Panc1 (cell line): Measurements from ENCODE around the gene ITPRIPL1. TPM values are rescaled to one million over a fixed set of nuclear protein-coding genes. Genes with fewer than 3 reads are reported as not detected.
A peak's percentile ranks its signal among the peaks of the same experiment; 100 is the strongest.

Experiments
- ATAC-seq: fragments of 200-7000 bp; cut with Tn5 transposase; 2 replicates; pipeline ENCODE4 v1.9.1; 2020; ENCODE audit warnings: mild to moderate bottlenecking, moderate library complexity
- BruUV-seq: library from RNA; stranded (reverse); fragments of 400-500 nt; replicated peaks from 2 replicates; lab custom pipeline; 2021; lab: Mats Ljungman, UMichigan
- CTCF ChIA-PET: fragments of 300-600 bp; sonication (Branson Sonifier 250); formaldehyde crosslinking; loops from one replicate; lab custom pipeline; 2022; ENCODE audit warnings: antibody characterized with exemption; lab: Charles Lee
- POLR2A ChIA-PET: fragments of 300-600 bp; sonication (Branson Sonifier 250); formaldehyde crosslinking; loops from one replicate; lab custom pipeline; 2022; ENCODE audit warnings: antibody characterized with exemption; lab: Charles Lee
- DNase-seq: peaks from one replicate; pipeline ENCODE4 v3.0.0-alpha.2; 2010; ENCODE audit warnings: low read depth, low spot score
- H3K27ac ChIP-seq: 2 replicates; pipeline ENCODE4 v1.5.1; 2011; ENCODE audit warnings: mild to moderate bottlenecking, low read length, inconsistent platforms
- H3K27me3 ChIP-seq: fragments of 200-500 bp; sonication (Bioruptor generic); 2 replicates; pipeline ENCODE4 v1.6.0; 2014; ENCODE audit warnings: low read length, inconsistent platforms; ENCODE audit not compliant: control insufficient read depth, insufficient read depth
- H3K36me3 ChIP-seq: fragments of 200-500 bp; sonication (Bioruptor generic); 2 replicates; pipeline ENCODE4 v1.5.1; 2014; ENCODE audit warnings: inconsistent platforms, mild to moderate bottlenecking, low read length, moderate library complexity; ENCODE audit not compliant: control insufficient read depth, insufficient read depth
- H3K4me1 ChIP-seq: 2 replicates; pipeline ENCODE4 v1.5.1; 2011; ENCODE audit warnings: inconsistent platforms, mild to moderate bottlenecking, low read length, moderate library complexity; ENCODE audit not compliant: control insufficient read depth, insufficient read depth
- H3K4me3 ChIP-seq, 2 experiments: 2 replicates each; pipeline ENCODE4 v1.5.1; 2011 to 2012; ENCODE audit warnings: low read depth in 2 of 2, low read length in 2 of 2, mild to moderate bottlenecking in 2 of 2, inconsistent platforms in 1 of 2, moderate library complexity in 1 of 2
- H3K9me3 ChIP-seq: fragments of 200-500 bp; sonication (Bioruptor generic); 2 replicates; pipeline ENCODE4 v1.5.1; 2014; ENCODE audit warnings: low read depth, mild to moderate bottlenecking, inconsistent platforms, low read length, moderate library complexity; ENCODE audit not compliant: control insufficient read depth, insufficient read depth
- POLR2AphosphoS5 ChIP-seq: IDR thresholded peaks from 2 replicates; pipeline ENCODE4 v1.6.1; 2012; ENCODE audit warnings: mild to moderate bottlenecking, low read depth, low read length, moderate library complexity
- SIN3A ChIP-seq: IDR thresholded peaks from 2 replicates; pipeline ENCODE4 v1.6.1; 2012; ENCODE audit warnings: low read depth, mild to moderate bottlenecking, low read length, moderate library complexity, borderline replicate concordance; ENCODE audit not compliant: insufficient read depth
- TCF7L2 ChIP-seq: IDR thresholded peaks from 2 replicates; pipeline ENCODE4 v1.6.1; 2011; ENCODE audit warnings: mild to moderate bottlenecking, low read depth, low read length, inconsistent platforms
- in situ Hi-C: cut with HindIII; loops from 2 replicates; pipeline ENCODE4 v1.10.0; 2016; ENCODE audit warnings: low sequenced_read_pairs, low pct_unique_long_range_greater_than_20kb
- intact Hi-C: fragments of 100-400 bp; cut with micrococcal nuclease; formaldehyde crosslinking; loops from one replicate; pipeline ENCODE4 v1.10.0; 2022; ENCODE audit not compliant: unreplicated experiment
- total RNA-seq: library from RNA; stranded (reverse); gene quantifications from one replicate; pipeline ENCODE4 v1.2.1, GENCODE V29; 2021; ENCODE audit not compliant: unreplicated experiment
- TF ChIP-seq, protein P1 (sequence below), 2 experiments: IDR thresholded peaks; 2 replicates each; pipeline ENCODE4 v1.6.1; 2011 to 2012; ENCODE audit warnings: low read depth in 2 of 2, control low read depth in 1 of 2, low read length in 1 of 2, mild to moderate bottlenecking in 1 of 2, moderate library complexity in 1 of 2; ENCODE audit not compliant: insufficient read depth in 1 of 2
- TF ChIP-seq, protein P2 (sequence below): fragments of 450-650 bp; IDR thresholded peaks from 2 replicates; pipeline ENCODE4 v1.5.1; 2017; ENCODE audit warnings: mild to moderate bottlenecking

Gene ITPRIPL1
- total RNA-seq, 1 experiment from 2014 or later = 12.2 TPM

GRCh38 chr2:96342085-96342484, 17.0 kb downstream of the ITPRIPL1 start:
- Histone ChIP-seq H3K4me1 (peaks cover 28% of the 10 kb centered on the region), H3K36me3 (peaks cover 19% of the 10 kb centered on the region), H3K27me3 (no peaks in the 10 kb centered on the region), H3K9me3 (no peaks in the 10 kb centered on the region), H3K4me3 (no peak overlapping the region), H3K27ac (peak overlapping the region; percentile 49; the same call in 1 of the 2 replicates)
- POLR2A ChIA-PET = interaction anchor here (0.6 kb wide), 2 partner anchors 14 to 72 kb away, joined by 3 to 4 read pairs; no protein-coding TSS in a partner anchor
- ATAC-seq (peak; percentile 83), DNase-seq (no peak)
- CTCF ChIA-PET = no interaction called here
- in situ Hi-C loops = no loop called here
- no TSS peak for BruUV-seq
- intact Hi-C loops = no loop called here
- TF ChIP-seq POLR2AphosphoS5 (no peak), TCF7L2 (no peak)
- TF ChIP-seq, protein P1, sequence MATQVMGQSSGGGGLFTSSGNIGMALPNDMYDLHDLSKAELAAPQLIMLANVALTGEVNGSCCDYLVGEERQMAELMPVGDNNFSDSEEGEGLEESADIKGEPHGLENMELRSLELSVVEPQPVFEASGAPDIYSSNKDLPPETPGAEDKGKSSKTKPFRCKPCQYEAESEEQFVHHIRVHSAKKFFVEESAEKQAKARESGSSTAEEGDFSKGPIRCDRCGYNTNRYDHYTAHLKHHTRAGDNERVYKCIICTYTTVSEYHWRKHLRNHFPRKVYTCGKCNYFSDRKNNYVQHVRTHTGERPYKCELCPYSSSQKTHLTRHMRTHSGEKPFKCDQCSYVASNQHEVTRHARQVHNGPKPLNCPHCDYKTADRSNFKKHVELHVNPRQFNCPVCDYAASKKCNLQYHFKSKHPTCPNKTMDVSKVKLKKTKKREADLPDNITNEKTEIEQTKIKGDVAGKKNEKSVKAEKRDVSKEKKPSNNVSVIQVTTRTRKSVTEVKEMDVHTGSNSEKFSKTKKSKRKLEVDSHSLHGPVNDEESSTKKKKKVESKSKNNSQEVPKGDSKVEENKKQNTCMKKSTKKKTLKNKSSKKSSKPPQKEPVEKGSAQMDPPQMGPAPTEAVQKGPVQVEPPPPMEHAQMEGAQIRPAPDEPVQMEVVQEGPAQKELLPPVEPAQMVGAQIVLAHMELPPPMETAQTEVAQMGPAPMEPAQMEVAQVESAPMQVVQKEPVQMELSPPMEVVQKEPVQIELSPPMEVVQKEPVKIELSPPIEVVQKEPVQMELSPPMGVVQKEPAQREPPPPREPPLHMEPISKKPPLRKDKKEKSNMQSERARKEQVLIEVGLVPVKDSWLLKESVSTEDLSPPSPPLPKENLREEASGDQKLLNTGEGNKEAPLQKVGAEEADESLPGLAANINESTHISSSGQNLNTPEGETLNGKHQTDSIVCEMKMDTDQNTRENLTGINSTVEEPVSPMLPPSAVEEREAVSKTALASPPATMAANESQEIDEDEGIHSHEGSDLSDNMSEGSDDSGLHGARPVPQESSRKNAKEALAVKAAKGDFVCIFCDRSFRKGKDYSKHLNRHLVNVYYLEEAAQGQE (IDR thresholded peaks at IDR 0.05; ENCODE audit: insufficient read depth in 1 of 2, low read depth in 2 of 2, low read length in 1 of 2) = no peak

DNA sequence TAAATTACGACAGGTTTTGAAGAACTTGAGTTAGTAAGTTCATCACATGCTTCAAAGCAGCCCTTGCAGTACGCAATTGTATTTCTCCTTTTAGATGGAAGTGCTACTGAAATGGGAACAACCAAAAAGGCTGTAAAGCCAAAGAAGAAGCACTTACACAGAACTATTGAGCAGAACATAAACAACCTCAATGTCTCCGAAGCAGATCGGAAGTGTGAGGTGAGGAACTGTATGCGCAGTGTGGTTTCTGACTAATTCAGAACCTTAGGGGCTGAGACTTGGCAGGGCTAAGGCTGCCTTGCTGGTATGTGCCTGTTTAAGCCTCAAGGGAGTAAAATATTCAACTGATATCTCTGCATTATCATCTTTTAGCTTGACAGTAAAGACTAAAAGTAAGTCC, 18.9 kb downstream of the ITPRIPL1 start:
- TF ChIP-seq SIN3A (no peak), TCF7L2 (no peak)
- H3K27ac ChIP-seq = no peak overlapping the region
- in situ Hi-C loops = no loop called here
- ATAC-seq (no peak), DNase-seq (no peak)
- CTCF ChIA-PET = no interaction called here
- POLR2A ChIA-PET = interaction anchor here (0.7 kb wide), 1 partner anchor 66 kb away, joined by 8 read pairs; no protein-coding TSS in a partner anchor
- H3K36me3 ChIP-seq = peaks cover 21% of the 10 kb centered on the region
- intact Hi-C loops = no loop called here
- H3K4me1 ChIP-seq = peaks cover 22% of the 10 kb centered on the region
- no peak overlapping the region for H3K4me3 ChIP-seq
- H3K9me3 ChIP-seq = no peaks in the 10 kb centered on the region
- H3K27me3 ChIP-seq = no peaks in the 10 kb centered on the region
- BruUV-seq = no TSS peak

DNA sequence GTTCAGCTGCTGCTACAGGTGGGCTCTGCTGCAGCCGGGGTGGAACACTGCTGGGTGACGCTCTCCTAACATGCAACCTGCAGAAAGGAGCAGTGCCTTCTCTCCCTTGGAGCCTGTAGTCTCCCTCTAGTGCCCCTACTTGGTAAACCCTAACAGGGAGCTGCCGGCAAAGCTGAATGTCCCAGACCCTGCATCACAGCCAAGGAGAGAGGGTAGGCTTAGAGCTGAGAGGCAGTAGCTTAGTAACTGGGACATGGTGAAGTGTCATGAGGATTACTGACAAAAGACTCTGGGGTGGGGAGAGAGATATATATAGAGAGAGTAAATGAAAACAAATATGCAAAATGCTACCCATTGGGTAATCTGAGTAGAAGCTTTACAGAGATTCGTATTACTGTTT, 20.3 kb downstream of the ITPRIPL1 start:
- no TSS peak for BruUV-seq
- peaks cover 26% of the 10 kb centered on the region for H3K36me3 ChIP-seq
- peaks cover 22% of the 10 kb centered on the region for H3K4me1 ChIP-seq
- TF ChIP-seq, protein P1 (IDR thresholded peaks at IDR 0.05; ENCODE audit: insufficient read depth in 1 of 2, low read depth in 2 of 2, low read length in 1 of 2) = no peak
- TF ChIP-seq, protein P2, sequence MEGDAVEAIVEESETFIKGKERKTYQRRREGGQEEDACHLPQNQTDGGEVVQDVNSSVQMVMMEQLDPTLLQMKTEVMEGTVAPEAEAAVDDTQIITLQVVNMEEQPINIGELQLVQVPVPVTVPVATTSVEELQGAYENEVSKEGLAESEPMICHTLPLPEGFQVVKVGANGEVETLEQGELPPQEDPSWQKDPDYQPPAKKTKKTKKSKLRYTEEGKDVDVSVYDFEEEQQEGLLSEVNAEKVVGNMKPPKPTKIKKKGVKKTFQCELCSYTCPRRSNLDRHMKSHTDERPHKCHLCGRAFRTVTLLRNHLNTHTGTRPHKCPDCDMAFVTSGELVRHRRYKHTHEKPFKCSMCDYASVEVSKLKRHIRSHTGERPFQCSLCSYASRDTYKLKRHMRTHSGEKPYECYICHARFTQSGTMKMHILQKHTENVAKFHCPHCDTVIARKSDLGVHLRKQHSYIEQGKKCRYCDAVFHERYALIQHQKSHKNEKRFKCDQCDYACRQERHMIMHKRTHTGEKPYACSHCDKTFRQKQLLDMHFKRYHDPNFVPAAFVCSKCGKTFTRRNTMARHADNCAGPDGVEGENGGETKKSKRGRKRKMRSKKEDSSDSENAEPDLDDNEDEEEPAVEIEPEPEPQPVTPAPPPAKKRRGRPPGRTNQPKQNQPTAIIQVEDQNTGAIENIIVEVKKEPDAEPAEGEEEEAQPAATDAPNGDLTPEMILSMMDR = no peak; the same call in 1 of the 2 replicates
- TF ChIP-seq POLR2AphosphoS5 = no peak
- TF ChIP-seq SIN3A = no peak
- TF ChIP-seq TCF7L2 = no peak
- ChIA-PET POLR2A (interaction anchor here (0.6 kb wide), 1 partner anchor 23 kb away, joined by 8 read pairs; no protein-coding TSS in a partner anchor), CTCF (interaction anchor here (0.6 kb wide), 2 partner anchors 21 to 75 kb away, joined by 3 read pairs; partner anchors contain the start of gene ITPRIPL1)
- DNase-seq (no peak), ATAC-seq (peak; percentile 71)
- in situ Hi-C loops (no loop called here), intact Hi-C loops (no loop called here)
- no peak overlapping the region for H3K4me3 ChIP-seq
- no peaks in the 10 kb centered on the region for H3K27me3 ChIP-seq
- H3K9me3 ChIP-seq = no peaks in the 10 kb centered on the region
- H3K27ac ChIP-seq = no peak overlapping the region
